NCI-H2196 treated with DMSO at 0.1 percent for 48 hours (cell line): ENCODE data around the gene CGN.

Experiments used
- DNase-seq: peaks from one replicate; lab custom pipeline; 2025; ENCODE audit not compliant: unreplicated experiment; lab: John Stamatoyannopoulos, UW

CGN gene, protein sequence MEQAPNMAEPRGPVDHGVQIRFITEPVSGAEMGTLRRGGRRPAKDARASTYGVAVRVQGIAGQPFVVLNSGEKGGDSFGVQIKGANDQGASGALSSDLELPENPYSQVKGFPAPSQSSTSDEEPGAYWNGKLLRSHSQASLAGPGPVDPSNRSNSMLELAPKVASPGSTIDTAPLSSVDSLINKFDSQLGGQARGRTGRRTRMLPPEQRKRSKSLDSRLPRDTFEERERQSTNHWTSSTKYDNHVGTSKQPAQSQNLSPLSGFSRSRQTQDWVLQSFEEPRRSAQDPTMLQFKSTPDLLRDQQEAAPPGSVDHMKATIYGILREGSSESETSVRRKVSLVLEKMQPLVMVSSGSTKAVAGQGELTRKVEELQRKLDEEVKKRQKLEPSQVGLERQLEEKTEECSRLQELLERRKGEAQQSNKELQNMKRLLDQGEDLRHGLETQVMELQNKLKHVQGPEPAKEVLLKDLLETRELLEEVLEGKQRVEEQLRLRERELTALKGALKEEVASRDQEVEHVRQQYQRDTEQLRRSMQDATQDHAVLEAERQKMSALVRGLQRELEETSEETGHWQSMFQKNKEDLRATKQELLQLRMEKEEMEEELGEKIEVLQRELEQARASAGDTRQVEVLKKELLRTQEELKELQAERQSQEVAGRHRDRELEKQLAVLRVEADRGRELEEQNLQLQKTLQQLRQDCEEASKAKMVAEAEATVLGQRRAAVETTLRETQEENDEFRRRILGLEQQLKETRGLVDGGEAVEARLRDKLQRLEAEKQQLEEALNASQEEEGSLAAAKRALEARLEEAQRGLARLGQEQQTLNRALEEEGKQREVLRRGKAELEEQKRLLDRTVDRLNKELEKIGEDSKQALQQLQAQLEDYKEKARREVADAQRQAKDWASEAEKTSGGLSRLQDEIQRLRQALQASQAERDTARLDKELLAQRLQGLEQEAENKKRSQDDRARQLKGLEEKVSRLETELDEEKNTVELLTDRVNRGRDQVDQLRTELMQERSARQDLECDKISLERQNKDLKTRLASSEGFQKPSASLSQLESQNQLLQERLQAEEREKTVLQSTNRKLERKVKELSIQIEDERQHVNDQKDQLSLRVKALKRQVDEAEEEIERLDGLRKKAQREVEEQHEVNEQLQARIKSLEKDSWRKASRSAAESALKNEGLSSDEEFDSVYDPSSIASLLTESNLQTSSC

DNA sequence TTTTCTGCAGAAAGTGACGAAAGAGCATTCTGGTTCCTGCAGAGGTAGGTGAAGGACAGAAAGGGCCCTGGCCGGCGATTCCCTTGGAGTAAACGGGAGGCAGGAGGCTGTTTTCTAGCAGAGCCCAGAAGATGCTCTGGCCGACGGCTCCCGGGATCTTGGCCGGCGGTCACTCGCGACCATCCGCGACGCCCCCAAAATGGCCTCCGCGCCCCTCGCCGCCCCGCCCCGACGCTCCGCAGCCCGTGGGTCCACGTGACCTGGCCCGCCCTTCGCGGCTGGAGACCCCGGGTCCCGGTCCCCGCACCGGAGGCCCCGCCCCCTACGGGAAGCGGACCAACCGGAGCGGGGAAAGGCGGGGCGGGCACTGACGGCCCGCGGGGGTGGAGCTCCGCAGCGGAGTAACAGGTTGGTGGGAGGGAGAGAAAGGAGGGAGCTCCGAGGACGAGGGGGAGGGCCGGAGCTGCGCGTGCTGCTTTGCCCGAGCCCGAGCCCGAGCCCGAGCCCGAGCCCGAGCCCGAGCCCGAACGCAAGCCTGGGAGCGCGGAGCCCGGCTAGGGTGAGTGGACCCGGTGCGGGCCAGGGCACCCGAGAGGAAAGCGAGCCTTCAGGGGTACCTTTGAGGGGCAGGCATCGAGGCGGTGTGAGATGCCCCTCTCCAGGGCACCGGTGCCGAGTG is at the start of gene CGN:
TSS of gene CGN (plus strand) at position 431 of the 679 bp plus-strand sequence. CDS start 7,133 bp downstream, outside the sequence.
- DNase-seq, result peak; percentile 89

DNA sequence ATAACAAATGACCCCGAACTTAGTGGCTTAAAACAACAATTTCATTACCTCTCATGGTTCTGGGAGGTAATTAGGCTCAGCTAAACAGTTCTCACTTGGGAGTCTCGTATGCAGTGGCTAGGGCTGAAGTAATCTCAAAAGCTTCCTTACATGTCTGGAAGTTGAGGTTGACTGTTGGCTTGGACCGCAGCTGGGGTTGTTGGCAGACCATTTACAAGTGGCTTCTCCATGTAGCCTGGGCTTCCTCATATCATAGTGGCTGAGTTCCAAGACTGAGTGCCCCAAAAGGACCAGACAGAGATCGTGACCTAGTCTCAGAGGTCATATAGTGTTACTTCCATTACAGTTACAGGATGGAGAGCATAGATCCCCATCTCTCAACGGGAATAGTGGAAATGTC is 49.5 kb upstream of the CGN start:
- DNase-seq, result no peak

DNA sequence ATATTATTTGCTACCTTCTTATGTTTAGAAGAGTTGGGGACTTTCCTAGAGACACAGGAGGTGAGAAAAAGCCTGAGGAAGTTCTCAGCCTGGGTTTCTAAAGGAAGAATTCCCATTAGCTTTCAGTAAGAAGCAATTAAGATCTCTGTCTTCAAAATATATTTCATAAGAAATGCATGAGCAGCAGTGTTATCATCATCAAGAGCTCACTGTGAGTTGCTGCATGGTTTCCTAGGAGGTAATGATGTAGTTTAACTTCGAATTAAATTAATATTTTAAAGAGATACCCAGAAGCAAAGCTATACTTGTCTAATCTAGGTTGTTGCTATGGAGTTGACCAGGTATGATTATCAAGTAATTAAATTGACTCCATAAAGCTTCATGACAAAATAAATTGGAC is 46.2 kb upstream of the CGN start:
- no peak for DNase-seq

DNA sequence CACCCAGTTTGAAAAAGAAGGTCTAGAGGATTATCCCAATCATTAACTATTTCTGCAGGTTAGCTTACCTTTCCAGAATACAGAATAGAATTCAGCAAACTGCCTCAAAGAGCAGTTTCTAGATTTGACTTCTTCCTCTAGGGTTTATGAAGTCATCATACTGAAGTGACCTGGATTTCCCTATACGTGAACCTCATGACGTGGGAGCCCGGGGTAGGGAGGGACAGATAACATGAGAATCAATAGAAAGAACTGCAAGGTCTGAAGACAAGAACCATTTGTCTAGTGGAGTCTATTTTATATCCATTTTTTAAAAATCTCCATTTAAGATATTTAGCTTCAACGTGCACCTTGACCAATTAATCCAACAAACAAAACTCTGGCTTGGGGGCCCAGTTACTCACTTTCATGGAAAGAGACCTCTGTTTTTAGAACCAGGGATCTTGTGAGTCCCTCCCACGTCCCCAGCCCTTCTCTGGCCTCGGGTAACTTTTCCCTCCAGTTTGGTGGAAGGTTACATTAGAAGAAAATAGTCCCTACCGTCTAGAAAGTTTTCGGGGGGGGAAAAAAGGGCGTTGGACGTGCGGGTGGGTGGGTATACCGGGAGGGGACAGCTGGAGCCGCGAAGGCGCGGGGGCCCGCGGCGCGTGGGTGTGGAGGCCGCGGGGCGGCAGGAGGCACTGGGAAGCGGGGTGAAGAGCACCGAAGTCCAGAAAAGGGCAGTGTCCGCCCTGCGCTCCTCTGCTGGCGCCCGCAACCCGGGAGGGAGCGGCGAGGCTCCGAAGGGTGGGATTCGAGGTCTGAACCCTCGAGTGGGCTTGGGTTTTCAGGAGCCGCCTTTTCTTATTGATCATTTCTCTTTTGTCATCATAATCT is 38.1 kb upstream of the CGN start:
- no peak for DNase-seq

DNA sequence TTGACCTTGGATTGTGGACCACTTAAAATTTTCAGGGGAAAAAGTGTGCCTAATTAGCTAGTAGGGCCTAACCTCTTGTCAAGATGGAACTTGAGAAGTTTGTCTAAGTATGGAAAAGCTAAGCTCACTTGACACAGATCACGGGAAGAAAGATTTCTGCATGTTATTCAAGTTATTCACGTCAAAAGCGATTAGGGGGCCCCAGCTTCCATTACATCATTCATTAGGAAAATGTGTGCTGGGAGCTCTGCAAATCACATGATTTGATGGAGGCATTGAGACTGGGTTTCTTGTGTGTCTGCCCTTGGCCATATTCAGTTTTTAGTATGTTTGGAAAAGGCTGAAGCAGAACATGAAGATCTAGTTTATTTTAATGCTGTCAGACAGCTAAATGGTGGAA is 36.4 kb upstream of the CGN start:
- no peak for DNase-seq

DNA sequence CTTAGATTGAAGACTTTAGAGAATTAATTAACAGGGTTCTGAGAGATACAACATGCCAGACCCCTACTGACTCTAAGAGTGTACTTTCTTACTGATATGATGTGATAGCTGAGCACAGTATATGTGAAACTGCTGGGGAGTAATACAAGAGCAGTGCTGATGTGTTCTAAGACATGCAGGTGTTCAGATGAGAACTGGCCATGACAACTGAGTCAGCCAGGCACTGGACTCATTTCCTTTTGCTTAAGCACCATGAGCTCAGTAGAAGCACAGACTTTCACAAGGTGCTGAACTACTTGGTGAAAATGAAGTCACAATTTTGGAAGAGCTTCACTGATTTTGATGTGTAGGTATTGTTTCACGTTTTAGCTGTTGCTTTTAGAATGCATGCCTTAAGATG is 36.0 kb upstream of the CGN start:
- no peak for DNase-seq

DNA sequence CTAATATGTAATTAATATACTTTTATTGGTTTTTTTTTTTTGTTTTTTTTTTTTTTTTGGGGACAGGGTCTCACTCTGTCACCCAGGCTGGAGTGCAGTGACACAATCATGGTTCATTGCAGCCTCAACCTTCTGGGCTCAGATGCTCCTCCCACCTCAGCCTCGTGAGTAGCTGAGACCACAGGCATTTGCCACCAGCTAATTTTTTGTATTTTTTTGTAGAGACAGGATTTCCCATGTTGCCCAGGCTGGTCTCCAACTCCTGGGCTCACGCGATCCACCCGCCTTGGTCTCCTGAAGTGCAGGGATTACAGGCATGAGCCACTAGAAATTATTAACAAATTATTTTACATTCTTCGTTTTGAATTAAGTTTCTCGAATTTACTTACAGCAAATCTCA is 35.1 kb upstream of the CGN start:
- DNase-seq, result no peak

DNA sequence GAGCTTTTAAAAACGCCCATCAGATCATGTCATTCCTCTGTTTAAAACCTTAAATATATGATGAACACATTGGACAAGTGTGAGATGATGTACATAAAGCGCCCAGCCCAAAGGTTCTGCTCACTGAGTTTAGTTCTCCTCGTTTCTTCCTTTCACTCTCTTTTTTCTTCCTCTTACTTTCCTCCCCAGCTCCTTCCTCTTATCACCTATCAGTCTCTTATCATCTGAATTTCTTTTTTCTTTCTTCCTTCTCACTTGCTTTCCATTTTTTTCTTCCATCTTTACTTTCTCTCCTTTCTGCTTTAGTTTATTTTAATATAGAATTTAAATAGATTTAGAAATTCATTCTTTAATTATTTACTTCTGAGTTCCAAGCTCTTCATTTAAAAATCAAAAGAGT is 34.1 kb upstream of the CGN start:
- DNase-seq, result no peak

DNA sequence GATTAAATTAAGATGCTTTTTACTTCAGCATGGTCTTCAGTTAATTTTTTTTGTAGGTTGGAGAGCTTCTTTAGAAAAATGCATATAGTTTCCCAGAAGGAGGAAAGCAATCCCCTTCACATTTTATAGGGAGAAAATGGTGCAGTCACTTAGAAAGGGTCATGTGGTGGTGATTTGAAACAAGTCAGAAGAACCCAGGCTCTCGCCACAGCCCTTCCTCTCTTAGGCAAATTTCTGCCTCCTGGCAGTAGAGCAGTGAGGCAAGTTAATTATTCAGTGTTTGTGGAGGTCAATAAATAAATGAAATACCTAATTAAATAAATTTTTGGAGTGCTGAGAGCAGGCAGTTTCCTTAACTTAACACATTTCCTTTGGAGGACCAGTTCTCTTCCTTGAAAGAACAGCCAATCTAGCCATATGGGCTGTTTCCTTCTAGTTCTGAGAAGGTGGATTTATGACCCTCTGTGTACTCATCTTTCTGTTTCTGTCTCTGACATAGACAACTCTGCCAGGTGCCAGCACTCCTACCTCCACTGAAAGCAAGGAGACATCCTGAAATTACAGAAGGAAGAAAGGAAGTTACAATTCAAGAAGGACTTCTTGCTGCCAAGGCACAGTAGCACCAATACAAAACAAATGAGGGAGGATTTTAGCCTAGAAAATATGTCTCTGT is 32.9 kb upstream of the CGN start:
- no peak for DNase-seq

DNA sequence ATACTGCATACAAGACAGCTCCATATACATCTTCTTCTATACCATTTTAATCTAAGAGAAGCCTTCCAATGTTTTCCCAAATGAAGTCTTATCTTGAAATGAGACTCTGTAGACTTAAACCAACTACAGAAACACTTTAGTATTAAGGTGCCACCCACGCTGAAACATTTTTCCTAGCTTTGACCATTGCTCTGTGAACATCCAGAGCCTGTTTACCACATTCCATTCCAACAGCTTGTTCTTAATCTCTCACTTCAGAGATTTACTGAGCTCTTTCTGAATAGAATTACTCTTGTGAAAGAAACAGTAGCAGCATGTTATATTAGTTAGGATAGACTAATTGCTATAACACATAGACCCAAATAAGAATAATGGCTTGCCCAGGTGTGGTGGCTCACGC is 32.3 kb upstream of the CGN start:
- DNase-seq, result no peak

DNA sequence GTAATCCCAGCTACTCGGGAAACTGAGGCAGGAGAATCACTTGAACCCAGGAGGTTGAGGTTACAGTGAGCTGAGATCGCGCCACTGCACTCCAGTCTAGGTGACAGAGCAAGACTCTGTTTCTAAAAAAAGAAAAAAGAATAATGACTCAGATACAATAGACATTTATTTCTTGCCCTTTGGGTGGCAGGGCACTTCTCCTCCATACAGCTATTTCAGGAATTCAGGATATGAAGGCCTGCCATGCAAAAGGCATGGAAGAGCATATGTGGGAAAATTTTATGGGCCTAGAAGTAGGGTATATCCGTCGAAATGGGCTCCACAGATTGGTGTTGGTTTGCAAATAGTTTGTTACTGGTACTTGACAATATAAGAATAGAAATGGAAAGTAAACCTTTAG is 31.7 kb upstream of the CGN start:
- DNase-seq, result no peak

DNA sequence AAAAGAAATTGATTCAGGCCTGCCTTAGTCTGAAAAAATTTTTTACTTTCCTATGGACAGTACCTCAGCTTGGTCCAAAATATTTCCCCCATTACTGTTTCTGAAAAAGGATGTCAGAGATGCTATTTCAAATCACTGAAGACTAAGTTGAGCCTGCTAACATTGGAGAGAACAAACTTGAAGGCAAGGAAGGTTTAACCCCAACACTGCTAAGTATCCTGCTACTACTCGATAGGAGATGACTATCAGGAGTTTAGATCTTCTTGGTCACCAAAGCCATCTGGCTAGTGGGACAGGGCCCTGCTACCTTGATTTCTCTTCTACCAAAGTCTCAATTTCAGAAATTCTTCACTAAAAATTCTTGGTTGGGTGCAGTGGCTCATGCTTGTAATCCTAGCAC is 29.2 kb upstream of the CGN start:
- no peak for DNase-seq

DNA sequence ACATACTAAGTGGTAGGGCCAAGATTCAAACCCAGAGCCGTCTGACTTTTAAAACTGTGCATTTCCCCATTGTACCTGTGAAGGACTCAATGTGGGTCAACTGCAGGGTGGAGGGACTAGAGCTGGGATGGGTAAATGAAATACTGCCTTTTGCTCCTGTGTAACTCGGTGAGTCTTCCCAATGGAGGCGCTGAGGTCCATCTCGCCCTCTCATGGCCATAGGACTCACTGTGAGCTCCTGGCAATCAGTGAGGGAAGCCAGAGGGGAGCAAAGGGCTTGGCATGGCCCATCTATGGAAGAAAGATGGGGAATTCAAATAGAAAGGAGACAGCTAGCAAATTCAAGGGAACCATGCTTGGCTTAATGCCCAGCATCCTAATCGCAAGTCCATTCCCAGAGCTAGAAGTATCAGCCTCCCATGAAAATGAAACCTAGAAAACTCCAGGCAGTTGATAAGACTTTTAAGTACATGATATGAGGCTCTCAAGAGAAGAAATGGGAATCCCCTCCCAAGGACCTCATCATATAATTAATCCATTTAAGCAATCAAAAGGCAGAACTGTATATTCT is 25.4 kb upstream of the CGN start:
- no peak for DNase-seq

DNA sequence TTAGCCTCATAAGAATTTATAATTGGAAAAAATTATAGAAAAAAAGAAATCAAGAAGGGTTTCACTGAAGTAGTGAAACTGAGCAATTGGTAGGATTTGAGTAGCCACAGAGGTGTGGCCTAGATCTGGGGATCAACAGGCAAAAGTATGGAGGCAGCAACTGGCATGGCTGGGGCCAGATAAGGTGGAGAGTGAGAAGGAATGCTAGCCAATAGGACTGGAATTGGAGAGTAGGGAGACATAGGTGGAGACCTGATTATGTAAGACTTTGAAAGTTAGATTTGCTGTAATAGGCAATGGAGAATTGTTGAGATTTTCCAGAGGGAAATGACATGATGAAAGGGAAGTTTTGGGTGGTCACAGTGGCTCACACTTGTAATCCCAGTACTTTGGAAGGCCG is 24.6 kb upstream of the CGN start:
- DNase-seq, result no peak

DNA sequence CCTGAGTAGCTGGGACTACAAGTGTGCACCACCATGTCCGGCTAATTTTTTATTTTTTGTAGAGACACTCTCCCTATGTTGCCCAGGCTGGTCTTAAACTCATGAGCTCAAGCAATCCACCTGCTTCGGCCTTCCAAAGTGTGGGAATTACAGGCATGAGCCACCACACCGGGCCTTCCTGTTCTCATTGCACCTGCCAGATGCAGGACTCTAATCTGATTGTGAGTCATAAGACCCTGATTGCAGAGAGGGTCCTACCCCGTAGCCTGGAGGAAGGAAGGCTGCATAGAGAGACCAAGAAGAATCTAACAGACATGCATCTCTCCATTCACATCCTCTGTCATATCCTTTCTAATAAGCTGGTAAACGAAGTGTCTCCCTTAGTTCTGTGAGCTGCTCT is 19.5 kb upstream of the CGN start:
- no peak for DNase-seq

DNA sequence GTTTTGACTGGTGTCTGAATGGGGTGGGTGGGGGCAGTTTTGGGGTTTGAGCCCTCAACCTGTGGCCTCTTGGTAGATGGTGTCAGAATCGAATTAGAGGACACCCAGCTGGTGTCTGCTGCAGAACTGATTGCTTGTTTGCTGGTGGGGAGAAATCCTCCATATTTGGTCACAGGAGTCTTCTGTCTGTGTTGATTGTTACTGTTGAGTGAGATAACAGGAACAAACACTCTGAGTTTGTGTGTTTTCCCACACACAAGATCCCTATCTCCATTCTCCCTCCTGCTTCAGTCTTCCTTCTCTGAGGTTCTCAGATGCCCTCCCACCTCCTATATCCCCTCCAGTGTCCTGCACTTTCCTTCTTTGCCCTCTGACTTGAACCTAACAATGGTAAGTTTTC is 19.1 kb upstream of the CGN start:
- DNase-seq, result no peak

DNA sequence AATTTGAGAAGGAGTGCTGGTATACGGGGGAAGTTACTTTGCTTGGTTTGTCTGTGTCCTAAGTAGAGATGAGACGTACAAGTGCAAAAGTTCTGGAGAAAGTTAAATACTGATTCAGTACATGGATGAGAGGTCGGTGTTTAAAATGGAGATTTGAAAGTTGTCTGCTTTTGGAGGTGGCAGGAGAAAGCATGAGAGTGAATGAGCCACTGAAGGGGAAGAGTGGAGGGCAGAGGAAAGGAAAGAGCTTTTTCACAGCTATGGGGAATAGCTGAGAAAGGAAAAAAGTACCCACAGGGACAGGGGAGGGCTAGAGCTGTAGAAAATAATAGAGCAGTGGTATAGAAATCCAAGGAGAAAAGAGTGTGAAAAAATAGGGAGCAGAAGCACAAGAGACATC is 18.1 kb upstream of the CGN start:
- no peak for DNase-seq

DNA sequence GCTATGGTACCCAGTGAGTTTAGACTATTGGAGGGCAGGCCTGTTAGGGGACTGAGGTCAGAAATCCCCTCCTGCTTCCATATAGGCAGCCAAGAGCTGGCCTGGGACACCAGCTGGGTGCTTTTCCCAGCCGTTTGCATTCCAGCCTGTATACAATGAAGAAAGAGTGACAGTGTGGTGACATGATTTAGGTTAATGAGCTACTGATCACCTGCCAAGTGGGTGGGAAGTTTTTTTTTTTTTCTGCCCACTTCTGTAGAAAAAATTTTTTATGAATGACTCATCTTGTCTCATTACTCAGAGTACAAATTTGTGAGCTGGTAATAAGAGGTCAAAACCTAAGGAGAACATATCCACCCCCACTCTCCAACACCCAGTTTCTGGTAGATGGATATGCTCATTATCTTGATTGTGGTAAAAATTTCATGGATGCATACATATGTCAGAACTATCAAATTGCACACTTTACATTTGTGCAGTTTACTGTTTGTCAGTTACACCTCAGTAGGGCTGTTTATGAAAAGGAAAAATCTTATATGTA is 16.4 kb upstream of the CGN start:
- DNase-seq, result no peak

DNA sequence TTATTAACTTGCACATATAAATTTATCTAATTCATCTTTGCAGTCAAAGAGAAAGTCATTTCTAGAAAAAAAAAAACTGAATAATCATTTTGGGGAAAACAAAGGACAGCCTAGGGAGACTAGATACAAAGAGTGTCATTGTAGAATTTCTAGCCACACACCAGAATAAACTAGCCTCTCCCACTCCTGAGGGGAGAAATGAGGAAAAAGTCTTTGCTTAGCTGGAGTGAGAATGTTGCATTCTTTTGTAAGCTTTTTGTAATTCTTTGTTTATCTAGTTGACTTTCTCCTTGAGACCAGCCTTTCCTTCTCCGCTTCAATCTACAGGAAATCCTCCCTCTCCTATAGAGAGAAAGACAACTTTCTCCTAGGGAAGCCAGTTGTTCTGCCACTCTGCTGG is 15.9 kb upstream of the CGN start:
- DNase-seq, result no peak
